Activated CD4-positive, alpha-beta T cell treated with anti-CD3 and anti-CD28 coated beads for 36 hours (primary cell): Measurements from ENCODE around the gene IGFLR1. TPM values are rescaled to one million over a fixed set of nuclear protein-coding genes. Genes with fewer than 3 reads are reported as not detected.
A peak's percentile ranks its signal among the peaks of the same experiment; 100 is the strongest.

Experiments used
- ATAC-seq: fragments of 200-7000 bp; cut with Tn5 transposase; one replicate; pipeline ENCODE4 v1.10.0; 2021; ENCODE audit warnings: mild to moderate bottlenecking, moderate library complexity
- CTCF ChIA-PET: fragments of 350-600 bp; sonication (Branson Sonifier 250); formaldehyde crosslinking; loops from one replicate; lab custom pipeline; 2021; ENCODE audit warnings: antibody characterized with exemption; lab: Charles Lee
- POLR2A ChIA-PET: fragments of 350-600 bp; sonication (Branson Sonifier 250); formaldehyde crosslinking; loops from one replicate; lab custom pipeline; 2021; ENCODE audit warnings: antibody characterized with exemption, inconsistent platforms; lab: Charles Lee
- DNase-seq: peaks from one replicate; pipeline ENCODE4 v3.0.0-alpha.2; 2020
- H3K27ac Mint-ChIP-seq: one replicate; pipeline ENCODE4 v1.8.0; 2021; ENCODE audit warnings: mixed read lengths
- H3K27me3 Mint-ChIP-seq: one replicate; pipeline ENCODE4 v1.8.0; 2021; ENCODE audit warnings: mixed read lengths
- H3K36me3 Mint-ChIP-seq: one replicate; pipeline ENCODE4 v1.8.0; 2021; ENCODE audit warnings: low read depth, mixed read lengths
- H3K4me1 Mint-ChIP-seq: one replicate; pipeline ENCODE4 v1.8.0; 2021; ENCODE audit warnings: mixed read lengths
- H3K4me3 Mint-ChIP-seq: one replicate; pipeline ENCODE4 v1.8.0; 2021; ENCODE audit warnings: mild to moderate bottlenecking, moderate library complexity, mixed read lengths
- H3K9me3 Mint-ChIP-seq: one replicate; pipeline ENCODE4 v1.8.0; 2021; ENCODE audit warnings: low read depth, mixed read lengths
- intact Hi-C, 2 experiments: fragments of 100-400 bp; cut with DNase I in 1 of 2; cut with micrococcal nuclease in 1 of 2; formaldehyde crosslinking; loops; one replicate each; pipeline versions ENCODE4 v1.14.2 to v1.15.1; 2022 to 2024; cut with DNase I, micrococcal nuclease
- total RNA-seq, 2 experiments: library from RNA; stranded (reverse); gene quantifications; one replicate each; pipeline ENCODE4 v1.2.3, GENCODE V29; 2021

IGFLR1 gene
- total RNA-seq, 2 experiments from 2014 or later = 71.4 to 80.2 TPM

DNA sequence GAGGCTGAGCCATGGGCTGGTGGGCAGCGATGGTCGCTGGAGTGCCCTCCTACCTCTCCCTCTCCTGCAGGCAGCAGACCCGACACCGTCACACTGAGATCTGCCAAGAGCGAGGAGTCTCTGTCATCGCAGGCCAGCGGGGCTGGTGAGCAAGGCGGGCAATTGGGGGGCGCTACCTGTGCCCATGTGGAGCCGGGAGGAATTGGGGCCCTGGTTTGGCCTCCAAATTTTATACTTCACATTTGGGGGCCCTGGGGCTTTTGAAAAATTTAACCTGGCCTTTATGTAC, 43.0 kb upstream of the IGFLR1 start:
- no peak for ATAC-seq
- H3K4me3 Mint-ChIP-seq = no peak overlapping the region
- H3K27ac Mint-ChIP-seq = no peak overlapping the region
- ChIA-PET POLR2A (no interaction called here), CTCF (no interaction called here)
- H3K4me1 Mint-ChIP-seq = no peaks in the 10 kb centered on the region
- no peaks in the 10 kb centered on the region for H3K9me3 Mint-ChIP-seq
- H3K27me3 Mint-ChIP-seq = no peaks in the 10 kb centered on the region
- intact Hi-C loops = no loop called here
- H3K36me3 Mint-ChIP-seq = peaks cover 3% of the 10 kb centered on the region
- DNase-seq = no peak

GRCh38 chr19:35784503-35785338, 42.5 kb upstream of the IGFLR1 start:
- DNase-seq = no peak
- Mint-ChIP-seq H3K36me3 (peaks cover 4% of the 10 kb centered on the region), H3K27ac (no peak overlapping the region), H3K9me3 (no peaks in the 10 kb centered on the region), H3K27me3 (no peaks in the 10 kb centered on the region), H3K4me3 (no peak overlapping the region), H3K4me1 (no peaks in the 10 kb centered on the region)
- POLR2A ChIA-PET = no interaction called here
- intact Hi-C loops = no loop called here
- ATAC-seq = no peak
- CTCF ChIA-PET = no interaction called here

DNA sequence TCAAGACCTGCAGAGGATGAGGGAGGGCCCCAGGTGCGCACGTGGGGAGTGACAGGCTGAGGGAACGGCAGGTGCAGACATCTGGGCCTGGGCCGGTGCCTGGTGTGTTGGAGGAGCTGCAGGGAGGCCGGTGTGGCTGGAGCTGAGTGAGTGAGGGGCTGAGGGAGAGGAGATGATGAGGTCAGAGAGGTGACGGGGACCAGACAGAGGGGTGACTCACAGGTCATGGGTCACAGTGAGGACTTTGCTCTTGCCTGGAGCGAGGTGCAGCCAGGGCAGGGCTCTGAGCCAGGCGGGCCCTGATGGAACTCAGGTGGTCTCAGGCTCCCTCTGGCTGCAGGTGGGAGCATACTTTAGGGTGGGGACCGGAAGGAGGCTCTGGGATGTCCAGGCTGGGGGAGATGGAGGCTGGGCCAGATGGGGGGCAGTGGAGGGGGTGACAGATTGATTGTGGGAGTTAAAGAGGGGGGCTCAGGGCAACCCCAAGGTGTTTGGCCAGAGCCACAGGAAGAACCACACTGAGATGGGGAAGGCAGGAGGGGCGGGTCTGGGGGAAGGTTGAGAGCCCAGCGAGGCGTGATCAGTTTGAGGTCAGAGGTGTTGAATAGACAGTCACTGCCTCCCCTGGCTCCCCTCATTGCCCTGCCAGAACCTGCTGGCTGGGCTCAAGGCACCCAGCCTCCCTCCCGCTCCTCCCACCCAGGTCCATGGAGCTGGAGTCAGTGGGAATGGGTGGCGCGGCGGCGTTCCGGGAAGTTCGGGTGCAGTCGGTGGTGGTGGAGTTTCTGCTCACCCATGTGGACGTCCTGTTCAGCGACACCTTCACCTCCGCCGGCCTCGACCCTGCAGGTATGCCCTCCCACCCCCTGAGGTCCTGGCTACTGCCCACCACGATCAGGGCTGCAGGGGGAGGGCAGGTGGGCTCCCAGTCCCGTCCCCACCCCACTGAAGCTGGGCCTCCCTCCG, 41.5 kb upstream of the IGFLR1 start:
- DNase-seq (no peak), ATAC-seq (peak; percentile 16)
- Mint-ChIP-seq H3K9me3 (no peaks in the 10 kb centered on the region), H3K27me3 (no peaks in the 10 kb centered on the region), H3K4me3 (no peak overlapping the region), H3K36me3 (peaks cover 5% of the 10 kb centered on the region), H3K27ac (no peak overlapping the region), H3K4me1 (no peaks in the 10 kb centered on the region)
- intact Hi-C loops = no loop called here
- POLR2A ChIA-PET = no interaction called here
- CTCF ChIA-PET = no interaction called here

GRCh38 chr19:35782589-35782988, 40.3 kb upstream of the IGFLR1 start:
- ChIA-PET CTCF (no interaction called here), POLR2A (no interaction called here)
- intact Hi-C loops = no loop called here
- ATAC-seq = no peak
- Mint-ChIP-seq H3K27ac (no peak overlapping the region), H3K27me3 (no peaks in the 10 kb centered on the region), H3K4me1 (no peaks in the 10 kb centered on the region), H3K9me3 (no peaks in the 10 kb centered on the region), H3K4me3 (no peak overlapping the region), H3K36me3 (peaks cover 5% of the 10 kb centered on the region)
- DNase-seq = no peak

DNA sequence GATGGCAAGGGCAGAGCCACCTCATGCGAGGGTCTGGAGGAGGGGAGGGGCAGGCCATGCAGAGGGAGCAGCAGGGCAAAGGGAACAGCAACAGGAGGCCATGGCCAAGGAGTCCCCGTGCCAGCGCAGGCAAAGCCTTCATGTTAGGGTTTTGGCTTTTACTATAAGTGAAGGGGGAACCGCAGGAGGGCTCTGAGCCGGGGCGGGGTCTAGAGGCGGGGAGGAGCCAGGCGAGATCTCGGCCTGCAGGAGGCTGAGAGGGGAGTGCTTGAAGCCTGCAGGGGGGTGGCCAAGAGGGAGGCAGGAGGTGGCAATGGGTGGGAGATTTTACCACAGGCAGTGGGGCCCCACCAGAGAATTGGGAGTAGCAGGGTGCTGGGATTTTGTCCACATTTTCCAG, 39.4 kb upstream of the IGFLR1 start:
- CTCF ChIA-PET = no interaction called here
- Mint-ChIP-seq H3K36me3 (peaks cover 5% of the 10 kb centered on the region), H3K4me1 (no peaks in the 10 kb centered on the region), H3K27me3 (no peaks in the 10 kb centered on the region), H3K9me3 (no peaks in the 10 kb centered on the region), H3K27ac (no peak overlapping the region), H3K4me3 (no peak overlapping the region)
- ATAC-seq (no peak), DNase-seq (no peak)
- POLR2A ChIA-PET = no interaction called here
- intact Hi-C loops = no loop called here

DNA sequence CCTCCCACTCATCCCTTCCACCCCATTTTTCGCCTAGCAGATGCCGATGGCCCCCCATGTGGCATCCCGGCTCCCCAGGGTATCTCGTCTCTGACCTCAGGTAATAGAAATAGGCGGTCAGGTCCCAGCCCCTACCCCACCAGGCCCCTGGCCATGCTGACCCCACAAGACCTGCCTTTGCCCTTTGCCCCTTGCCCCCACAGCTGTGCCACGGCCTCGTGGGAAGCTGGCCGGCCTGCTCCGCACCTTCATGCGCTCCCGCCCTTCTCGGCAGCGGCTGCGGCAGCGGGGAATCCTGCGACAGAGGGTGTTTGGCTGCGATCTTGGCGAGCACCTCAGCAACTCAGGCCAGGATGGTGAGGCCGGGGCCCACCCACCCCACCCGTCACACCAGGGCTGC, 38.5 kb upstream of the IGFLR1 start:
- Mint-ChIP-seq H3K27ac (no peak overlapping the region), H3K36me3 (peaks cover 5% of the 10 kb centered on the region), H3K9me3 (no peaks in the 10 kb centered on the region), H3K27me3 (no peaks in the 10 kb centered on the region), H3K4me3 (no peak overlapping the region), H3K4me1 (peaks cover 4% of the 10 kb centered on the region)
- ChIA-PET POLR2A (no interaction called here), CTCF (interaction anchor here (0.5 kb wide), 1 partner anchor 21 kb away, joined by 3 read pairs; no protein-coding TSS in a partner anchor)
- intact Hi-C loops = no loop called here
- DNase-seq (no peak), ATAC-seq (no peak)

GRCh38 chr19:35780058-35780457, 37.8 kb upstream of the IGFLR1 start:
- intact Hi-C loops = no loop called here
- ATAC-seq (no peak), DNase-seq (no peak)
- ChIA-PET POLR2A (no interaction called here), CTCF (interaction anchor here (0.9 kb wide), 1 partner anchor 167 kb away, joined by 3 read pairs; no protein-coding TSS in a partner anchor)
- no peaks in the 10 kb centered on the region for H3K27me3 Mint-ChIP-seq
- no peak overlapping the region for H3K27ac Mint-ChIP-seq
- H3K4me3 Mint-ChIP-seq = no peak overlapping the region
- peaks cover 6% of the 10 kb centered on the region for H3K4me1 Mint-ChIP-seq
- peaks cover 5% of the 10 kb centered on the region for H3K36me3 Mint-ChIP-seq
- H3K9me3 Mint-ChIP-seq = no peaks in the 10 kb centered on the region

DNA sequence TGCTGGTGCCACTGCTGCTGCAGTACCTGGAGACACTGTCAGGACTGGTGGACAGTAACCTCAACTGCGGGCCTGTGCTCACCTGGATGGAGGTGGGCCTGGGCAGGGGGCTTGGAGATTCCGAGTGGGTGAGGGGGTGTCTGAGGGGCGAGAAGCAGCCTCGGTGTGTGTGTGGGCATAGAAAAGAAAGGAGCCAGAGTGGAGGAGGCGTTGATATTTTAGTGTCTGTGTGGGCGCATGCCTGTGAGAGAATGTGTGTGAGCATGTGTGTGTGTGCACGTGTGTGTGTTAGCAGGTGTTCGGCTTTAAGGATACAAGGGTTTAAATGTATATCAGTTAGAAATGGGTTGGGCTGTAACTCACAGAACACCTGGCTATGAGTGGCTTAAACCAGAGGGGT, 36.8 kb upstream of the IGFLR1 start:
- no peak overlapping the region for H3K27ac Mint-ChIP-seq
- H3K36me3 Mint-ChIP-seq = peaks cover 5% of the 10 kb centered on the region
- DNase-seq (no peak), ATAC-seq (no peak)
- intact Hi-C loops = no loop called here
- ChIA-PET POLR2A (interaction anchor here (0.6 kb wide), 1 partner anchor 19 kb away, joined by 3 read pairs; no protein-coding TSS in a partner anchor), CTCF (no interaction called here)
- H3K4me1 Mint-ChIP-seq = peaks cover 12% of the 10 kb centered on the region
- no peaks in the 10 kb centered on the region for H3K9me3 Mint-ChIP-seq
- H3K4me3 Mint-ChIP-seq = no peak overlapping the region
- H3K27me3 Mint-ChIP-seq = no peaks in the 10 kb centered on the region

DNA sequence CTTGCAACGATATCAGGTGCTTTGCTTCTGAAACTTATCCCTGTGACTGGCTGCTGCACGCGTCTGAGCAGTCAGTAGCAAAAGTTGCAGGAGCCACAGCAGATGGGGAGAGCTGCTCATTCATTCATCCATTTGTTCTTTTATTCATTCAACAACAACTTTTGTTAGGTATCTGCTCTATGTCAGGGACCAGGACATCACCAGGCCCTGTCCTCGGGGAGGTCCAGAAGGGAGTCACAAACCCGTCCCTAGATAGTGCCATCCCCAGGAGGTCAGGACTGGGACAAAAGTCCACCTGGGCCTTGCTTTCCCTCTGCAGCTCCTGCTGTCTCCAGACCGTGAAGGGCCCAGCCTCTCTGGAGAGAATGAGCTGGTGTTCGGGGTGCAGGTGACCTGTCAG, 35.7 kb upstream of the IGFLR1 start:
- intact Hi-C loops = no loop called here
- ChIA-PET POLR2A (no interaction called here), CTCF (no interaction called here)
- H3K27ac Mint-ChIP-seq = no peak overlapping the region
- H3K9me3 Mint-ChIP-seq = no peaks in the 10 kb centered on the region
- H3K4me3 Mint-ChIP-seq = no peak overlapping the region
- H3K36me3 Mint-ChIP-seq = peaks cover 5% of the 10 kb centered on the region
- DNase-seq (no peak), ATAC-seq (no peak)
- peaks cover 12% of the 10 kb centered on the region for H3K4me1 Mint-ChIP-seq
- no peaks in the 10 kb centered on the region for H3K27me3 Mint-ChIP-seq

DNA sequence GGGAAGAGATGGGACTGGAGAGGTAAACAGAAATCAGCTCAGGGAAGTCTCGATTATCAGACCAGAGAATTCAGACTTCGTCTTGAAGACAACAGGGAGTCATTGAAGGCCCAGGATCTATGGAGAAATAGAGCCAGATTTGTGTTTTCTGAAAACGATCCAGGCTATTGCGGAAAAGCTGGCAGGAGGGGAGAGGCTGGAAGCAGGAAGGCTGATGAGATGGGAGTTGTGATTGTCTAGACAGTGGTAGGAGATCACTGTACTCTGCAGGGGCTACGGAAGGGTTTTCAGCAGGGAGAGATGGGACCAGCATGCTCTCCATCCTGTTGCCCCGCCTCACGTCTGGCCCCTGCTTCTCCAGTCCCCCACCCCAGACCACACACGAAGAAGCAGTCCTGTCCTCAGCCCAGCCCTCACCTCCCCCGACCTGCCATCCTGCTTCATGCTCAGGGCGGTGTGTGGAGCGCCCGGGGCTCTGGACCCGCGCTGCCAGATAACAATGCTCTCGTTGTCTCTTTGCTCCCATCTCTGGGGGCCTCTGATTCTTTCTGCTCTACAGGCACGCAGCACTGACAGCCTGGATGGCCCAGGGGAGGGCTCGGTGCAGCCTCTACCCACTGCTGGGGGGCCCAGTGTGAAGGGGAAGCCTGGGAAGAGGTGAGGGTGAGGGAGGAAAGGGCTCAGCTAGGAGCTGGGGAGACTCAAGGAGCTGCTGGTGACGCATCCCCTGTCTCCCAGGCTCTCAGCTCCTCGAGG, 35.0 kb upstream of the IGFLR1 start:
- DNase-seq = no peak
- ChIA-PET CTCF (no interaction called here), POLR2A (no interaction called here)
- Mint-ChIP-seq H3K4me3 (peak overlapping the region; percentile 75), H3K9me3 (no peaks in the 10 kb centered on the region), H3K36me3 (peaks cover 5% of the 10 kb centered on the region), H3K4me1 (peaks cover 12% of the 10 kb centered on the region), H3K27ac (no peak overlapping the region), H3K27me3 (no peaks in the 10 kb centered on the region)
- no peak for ATAC-seq
- intact Hi-C loops = no loop called here

- ChIA-PET CTCF (no interaction called here), POLR2A (no interaction called here)
- ATAC-seq (no peak), DNase-seq (no peak)
- no peak overlapping the region for H3K27ac Mint-ChIP-seq
- no peaks in the 10 kb centered on the region for H3K27me3 Mint-ChIP-seq
- intact Hi-C loops = no loop called here
- H3K4me1 Mint-ChIP-seq = peaks cover 12% of the 10 kb centered on the region
- H3K4me3 Mint-ChIP-seq = peak overlapping the region; percentile 75
- H3K36me3 Mint-ChIP-seq = peaks cover 4% of the 10 kb centered on the region
- H3K9me3 Mint-ChIP-seq = no peaks in the 10 kb centered on the region
Observed at GRCh38 chr19:35776102-35776788, 34.0 kb upstream of the IGFLR1 start.
